ENCODE data around the gene AIFM1.

AIFM1 gene

DNA sequence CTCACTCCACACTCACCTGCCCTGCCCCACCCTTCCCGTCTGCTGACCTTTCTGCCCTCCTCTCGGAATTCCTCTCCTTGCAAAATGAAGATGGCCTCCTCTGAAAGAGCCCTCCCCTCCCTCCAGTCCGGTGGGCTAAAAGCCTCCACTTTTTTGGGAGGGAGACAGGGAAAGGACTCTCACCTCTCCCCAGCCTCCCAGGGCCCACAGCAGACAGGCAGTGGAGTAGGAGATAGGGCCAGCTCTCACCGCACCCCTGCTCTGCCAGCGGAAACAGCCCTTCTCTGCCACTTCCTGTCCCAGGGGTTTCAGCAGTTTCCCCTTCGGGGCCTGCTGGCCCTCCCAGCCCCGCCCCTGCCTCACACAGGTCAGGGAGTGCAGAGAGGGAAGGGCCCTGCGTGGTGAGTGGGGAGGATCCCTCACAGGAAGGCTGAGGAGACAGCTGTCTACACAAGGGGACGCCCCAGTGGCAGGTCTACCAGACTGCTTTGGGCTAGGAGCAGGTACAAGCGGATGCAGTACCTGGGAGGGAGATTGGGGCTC, 73.6 kb downstream of the AIFM1 start:
- DNase-seq (ENCODE audit: low spot score) = no peak

DNA sequence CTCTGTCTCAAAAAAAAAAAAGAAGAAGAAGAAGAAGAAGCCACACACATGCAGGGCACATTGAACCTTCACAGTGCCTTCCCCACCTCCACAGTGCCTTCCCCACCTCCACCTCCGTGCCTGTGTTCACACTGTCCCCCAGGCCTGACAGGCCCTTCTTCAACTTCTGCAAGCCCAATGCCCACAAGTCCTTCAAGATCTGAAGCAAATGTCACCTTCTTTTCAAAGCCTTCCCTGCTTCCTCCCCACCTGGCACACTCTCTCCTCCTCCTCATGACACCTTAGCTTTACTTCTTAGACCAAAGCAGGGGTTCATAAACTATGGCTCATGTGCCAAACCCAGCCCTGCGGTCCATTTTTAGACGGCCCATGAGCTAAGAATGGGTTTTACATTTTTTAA, 75.3 kb downstream of the AIFM1 start:
- DNase-seq (ENCODE audit: low spot score) = no peak

DNA sequence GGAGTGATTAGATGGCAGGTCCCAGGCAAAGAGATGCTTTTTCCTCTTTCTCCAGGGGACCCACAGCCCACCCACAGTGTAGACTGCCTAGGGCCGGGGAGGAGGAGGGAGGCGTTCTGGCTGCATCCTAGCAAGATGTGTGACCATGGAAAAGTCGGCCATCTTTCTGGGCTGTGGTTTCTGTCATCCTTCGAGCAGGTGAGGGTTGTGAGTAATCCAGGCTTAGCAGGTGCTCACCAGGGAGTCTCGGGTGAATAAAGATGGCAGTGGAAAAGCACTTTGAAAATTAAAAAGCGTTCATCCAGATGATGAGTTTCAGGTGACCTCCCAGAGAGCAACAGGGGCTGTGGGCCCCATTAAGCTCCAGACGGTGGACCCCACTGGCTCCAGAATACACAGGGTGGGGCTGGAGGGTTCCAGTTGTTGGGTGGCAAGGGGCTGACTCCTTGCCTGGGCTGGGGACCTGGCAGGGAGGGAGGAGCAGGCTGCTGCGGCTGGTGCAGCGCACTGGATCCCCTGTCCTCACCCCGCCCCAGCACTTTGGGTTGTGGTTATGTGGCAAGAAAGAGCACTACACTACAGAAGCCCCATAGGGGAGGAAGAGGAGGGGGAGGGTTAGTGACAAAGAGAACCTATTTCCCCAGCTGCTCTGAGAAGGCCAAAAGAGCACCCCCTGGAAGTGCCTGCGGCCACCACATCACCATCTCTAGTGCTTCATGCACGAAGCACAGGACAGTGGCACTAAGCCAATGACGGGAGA, 79.0 kb downstream of the AIFM1 start:
- no peak for DNase-seq (ENCODE audit: low spot score)

DNA sequence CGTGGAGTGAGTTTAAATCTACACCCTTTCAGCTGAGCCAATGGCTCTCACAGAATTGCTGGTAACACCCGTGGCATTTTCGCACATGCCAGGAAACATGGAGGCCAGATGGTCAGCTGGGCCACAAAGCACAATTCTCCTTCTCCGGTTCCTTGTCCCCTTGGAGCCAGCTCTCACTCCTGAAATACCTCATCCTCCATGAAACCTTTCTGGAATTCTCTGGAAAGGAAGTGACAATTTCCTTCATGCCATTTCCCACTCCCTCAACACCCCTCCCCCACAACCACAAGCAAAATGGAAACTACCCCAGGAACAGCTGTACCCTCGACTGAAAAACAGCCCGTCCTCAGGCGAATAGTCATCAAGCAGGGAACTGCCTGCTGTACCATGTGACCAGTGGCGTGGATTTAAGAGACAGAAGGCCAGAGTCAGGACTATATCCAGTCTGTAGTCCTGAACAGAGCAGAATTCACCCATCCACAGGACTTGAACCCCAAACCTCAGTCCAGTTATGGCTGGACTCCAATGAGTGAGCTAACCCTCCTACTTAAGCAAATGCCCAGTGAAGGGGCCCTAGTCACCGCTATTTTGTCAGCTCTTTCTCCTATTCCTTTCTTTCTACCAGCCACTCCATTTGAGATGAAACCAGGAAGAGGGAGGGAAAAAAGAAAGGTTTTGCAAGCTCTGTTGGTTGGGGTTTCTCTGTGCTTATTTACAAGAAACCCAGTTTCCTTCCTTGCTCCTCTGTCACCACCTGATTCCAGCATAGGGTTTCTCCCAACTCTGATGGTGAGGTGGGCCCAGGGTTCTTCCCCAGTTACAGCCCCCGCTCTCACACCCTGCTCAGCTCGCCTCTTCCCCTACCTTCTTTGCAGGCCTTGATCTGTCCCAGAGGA, 79.8 kb downstream of the AIFM1 start:
- DNase-seq (ENCODE audit: low spot score) = no peak

DNA sequence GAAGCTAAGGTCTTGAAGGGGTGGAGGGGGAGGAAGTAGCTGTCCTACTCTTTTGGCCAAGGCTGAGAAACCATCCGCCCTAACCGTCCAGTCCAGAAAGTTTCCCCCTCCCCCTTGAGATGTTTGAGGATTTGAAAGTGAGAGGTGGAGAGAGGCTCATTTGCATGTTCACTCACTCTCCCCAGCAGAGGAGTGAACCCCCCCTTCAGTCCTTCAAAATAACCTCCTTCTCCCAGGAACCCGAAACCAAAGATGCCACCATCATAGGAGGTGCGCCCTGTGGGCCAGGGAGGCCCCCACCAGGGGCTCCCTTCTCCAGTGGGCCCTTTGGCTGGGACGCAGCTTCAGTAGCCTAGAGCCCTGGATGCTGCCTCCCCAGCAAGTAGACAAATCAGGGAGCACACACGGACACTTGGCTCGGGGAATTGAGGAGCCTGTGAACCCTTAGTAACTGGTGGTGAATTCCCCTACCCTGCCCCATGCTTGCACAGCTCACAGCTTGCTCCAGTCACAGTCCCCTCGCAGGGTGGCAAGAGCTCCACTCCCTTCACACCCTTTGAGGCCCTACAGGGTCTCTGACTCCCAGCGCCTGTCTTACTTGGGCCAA, 80.9 kb downstream of the AIFM1 start:
- no peak for DNase-seq (ENCODE audit: low spot score)

DNA sequence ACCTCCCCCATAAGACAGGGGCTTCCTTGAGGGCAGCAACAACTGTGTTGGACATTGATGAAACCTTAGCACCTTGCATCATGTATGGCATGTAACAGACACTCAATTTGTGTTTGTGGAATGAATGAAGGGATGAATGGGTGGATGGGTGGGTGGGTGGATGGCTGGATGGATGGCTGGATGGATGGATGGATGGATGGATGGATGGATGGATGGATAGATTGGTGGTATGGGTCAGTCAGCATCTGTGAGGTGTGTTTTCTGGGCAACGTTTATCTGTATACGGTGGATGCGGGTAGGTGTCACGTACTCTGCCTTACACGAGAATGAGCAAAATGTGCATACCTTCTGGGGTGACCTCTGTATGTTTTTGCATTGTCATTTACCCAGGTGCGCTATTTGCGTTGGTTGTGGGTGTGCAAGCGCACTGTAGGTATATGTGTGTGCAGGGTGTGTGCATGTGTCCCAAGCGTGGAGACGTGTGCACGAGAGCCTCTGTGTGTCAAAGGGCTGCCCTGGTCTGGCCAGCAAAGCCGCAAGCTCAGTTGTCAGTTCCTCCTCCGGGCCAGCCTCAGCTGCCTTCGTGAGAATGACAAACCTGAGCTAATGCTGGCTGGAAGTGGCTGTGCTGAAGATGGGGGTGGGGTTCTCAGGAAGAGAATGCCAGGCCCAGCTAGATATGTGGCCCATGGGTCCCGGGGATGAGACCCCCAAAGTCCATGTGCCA, 81.8 kb downstream of the AIFM1 start:
- DNase-seq (ENCODE audit: low spot score) = no peak

DNA sequence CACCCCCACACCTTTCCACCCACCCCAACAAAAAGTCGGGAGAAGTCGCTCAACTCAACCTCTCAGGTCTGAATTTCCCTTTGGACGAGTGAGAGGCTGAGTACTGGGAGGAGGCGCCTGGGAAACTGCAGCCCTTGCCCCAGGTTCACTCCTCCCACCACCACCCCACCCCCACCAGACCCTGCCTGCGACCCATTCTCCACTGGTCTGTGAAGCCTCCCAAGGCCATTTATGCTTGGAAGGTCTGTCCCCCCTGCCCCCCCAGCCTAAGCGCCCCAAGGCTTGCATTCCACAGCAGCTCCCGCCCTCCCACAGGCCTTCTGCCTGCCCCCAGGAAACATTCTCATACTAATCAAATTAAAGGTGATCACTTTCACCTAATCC, 82.5 kb downstream of the AIFM1 start:
- DNase-seq (ENCODE audit: low spot score) = no peak

DNA sequence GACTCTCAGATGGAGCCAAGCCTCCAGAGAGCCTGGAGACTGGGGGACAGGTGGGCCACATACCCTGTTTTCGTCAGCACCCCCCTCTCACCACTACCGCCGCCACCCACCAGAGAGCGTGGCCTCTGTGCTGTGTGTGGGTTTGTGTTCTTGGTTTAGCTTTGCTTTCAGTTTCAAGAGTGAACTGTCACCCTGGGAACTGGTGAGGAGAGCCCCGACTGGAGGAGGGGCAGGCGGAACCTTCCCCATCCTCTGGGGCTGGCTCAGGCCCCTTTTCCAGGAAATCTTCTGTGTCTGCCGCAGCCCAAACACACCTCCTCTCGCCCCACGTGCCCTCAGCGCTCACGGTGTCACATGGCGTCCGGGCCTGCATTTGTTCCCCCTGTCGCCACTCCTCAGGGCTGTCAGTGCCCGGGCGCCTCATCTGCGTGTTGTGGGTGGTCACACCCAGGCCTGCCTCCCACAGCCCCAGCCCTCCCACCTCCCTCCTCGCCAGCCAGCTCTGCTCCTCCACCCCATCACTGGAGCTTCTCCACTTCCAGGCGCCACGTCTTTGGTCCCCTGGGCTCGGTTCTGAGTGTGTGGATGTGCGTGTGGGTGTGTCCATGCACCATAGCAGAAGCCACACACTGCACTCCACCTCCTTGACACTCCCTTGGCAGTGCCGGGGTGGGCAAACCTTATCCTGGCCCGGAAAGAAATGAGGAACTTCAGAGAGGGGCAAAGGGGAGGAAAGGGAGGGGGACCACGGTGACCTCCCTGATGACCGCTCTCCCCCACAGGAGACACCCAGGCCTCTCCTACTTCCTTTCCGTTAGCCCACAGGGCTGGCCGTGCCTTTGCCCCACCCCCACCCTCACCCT, 83.2 kb downstream of the AIFM1 start:
- no peak for DNase-seq (ENCODE audit: low spot score)

DNA sequence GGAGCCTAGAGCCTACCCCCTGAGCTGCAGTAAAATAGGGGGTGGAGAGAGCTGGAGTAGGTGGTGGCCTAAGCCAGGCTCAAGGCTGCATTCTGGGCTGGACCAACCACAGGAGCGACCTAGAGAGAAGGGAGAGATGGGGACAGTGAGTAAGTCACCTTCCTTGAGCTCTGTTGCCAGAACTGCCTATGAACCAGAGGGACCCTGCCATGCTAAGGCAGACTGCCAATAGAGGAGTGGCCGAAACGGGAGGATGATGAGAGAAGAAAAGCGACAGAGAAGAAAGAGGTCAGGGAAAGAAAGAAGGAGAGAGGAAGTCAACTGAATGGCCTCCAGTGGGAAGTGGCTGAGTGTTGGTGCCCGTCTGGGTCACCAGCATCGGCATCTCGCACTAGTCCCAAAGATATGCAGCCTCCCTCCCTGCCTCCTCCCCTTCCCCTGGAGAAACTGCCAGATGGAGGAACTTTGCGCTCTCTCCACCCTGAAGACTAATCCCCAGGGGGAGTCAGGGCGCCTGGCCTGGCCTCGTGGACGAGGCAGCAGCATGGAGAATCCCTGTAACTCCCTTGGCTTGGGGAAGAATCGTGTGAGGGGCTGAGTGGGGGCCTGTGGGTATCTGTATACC, 84.1 kb downstream of the AIFM1 start:
- no peak for DNase-seq (ENCODE audit: low spot score)

DNA sequence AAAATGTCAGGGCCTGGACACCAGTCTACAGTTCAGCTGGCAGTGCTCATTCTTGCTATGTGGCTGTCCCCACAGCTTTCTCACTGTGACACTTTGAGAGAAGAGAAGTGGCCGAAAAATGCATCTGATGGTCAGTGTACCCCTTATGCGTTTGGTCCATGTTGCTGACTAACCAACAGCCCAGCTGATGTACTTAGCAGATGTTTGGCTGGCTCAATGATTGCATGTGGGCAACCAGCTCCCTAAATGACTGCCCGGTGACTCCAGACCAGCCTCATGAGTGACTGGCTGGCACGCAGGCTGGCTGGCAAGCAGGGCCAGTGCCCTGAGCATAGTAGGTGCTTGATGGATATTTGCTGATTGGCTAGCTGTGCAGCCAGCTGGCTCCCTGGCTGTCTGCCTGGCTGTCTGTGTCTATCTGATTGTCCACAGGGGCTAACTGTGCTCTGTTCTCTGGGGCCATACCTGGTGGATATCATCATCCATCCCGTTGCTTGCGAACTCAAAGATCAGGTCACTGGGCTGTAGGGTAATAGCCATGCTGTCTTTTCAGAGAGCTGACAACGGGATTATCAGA, 84.8 kb downstream of the AIFM1 start:
- no peak for DNase-seq (ENCODE audit: low spot score)

DNA sequence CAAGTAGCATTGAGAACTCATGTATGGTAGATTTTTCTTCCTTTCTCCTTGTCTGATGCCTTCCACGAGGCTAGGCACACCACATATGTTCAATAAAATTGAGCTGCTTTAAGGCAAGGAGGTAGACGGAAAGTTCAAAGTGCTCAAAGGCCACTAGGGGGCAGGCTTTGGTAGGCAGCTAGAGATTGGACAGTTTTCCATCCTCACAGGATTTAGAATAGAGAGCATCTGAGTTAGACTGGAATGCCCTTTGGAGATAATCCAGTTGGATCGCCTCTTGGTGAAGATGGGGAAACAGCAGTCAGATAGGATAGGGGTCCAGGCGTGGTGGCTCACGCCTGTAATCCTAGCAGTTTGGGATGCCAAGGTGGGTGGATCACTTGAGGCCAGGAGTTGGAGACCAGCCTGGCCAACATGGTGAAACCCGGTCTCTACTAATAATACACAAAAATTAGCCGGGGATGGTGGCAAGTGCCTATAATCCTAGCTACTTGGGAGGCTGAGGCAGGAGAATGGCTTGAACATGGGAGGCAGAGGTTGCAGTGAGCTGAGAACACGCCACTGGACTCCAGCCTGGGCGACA, 85.7 kb downstream of the AIFM1 start:
- DNase-seq (ENCODE audit: low spot score) = peak; percentile 75

All from pons (tissue), 1 donor.